ENCODE measurements around the gene DCAKD.

The DCAKD gene

DNA sequence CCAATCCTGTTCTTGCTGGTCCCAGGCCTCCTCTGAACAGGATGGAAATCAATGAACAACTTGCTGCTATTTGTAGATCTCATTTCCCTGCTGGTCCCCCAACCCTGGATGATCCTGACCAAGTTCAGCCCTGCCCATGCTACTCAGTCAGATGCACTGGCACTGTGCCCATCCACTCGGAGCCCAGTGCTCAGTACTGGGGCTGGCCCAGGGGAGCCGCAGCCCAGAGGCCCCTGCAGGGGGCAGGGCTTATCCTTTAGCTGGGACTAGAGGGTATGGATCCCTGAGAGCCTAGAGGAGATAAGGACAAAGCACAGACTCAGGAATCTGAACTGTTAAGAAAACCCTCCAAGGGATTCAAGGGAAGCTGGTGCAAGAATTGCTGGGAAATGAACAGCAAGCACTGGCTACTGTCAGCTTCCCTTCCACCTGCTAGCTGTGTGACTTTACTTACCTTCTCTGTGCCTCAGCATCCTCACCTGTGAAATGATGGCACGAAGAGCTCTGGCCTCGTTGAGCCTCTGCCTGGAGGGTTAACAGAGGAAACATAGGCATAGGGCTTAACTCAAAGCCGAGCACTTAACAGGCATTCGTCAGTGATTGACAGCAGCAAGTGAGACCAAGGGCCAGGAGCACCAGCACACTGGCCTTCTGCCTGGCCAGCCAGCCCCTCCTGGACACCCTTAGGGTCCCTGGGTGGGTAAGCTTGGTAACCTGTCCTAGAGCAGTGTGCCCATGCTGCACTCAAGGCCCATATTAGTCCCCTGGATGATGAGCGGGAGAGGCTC, 53.5 kb downstream of the DCAKD start:
- no peak overlapping the region for H3K4me3 ChIP-seq (ENCODE audit: low read depth, low read length)
- no peak for TF ChIP-seq CTCF (IDR thresholded peaks at IDR 0.05; ENCODE audit: low read depth, low read length)

DNA sequence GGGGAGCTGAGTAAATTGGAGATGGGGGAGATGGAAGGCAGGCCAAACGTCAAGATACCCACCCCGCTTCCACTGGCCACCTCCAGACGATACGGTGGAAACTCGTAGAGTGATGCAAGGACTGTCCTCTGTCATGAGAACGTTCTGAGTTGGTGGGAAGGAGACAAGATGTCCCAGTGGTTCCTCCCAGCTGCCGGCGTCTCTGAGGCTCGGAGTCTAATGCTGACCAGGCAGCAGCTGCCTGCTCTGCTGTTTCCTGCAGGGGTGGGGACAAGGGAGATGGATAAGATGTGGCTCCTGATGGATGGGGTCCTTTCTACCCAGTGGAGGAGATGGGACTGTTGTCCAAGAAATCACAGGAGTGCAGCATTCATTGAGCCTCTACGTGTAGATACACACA, 55.1 kb downstream of the DCAKD start:
- TF ChIP-seq CTCF (IDR thresholded peaks at IDR 0.05; ENCODE audit: low read depth, low read length) = no peak

DNA sequence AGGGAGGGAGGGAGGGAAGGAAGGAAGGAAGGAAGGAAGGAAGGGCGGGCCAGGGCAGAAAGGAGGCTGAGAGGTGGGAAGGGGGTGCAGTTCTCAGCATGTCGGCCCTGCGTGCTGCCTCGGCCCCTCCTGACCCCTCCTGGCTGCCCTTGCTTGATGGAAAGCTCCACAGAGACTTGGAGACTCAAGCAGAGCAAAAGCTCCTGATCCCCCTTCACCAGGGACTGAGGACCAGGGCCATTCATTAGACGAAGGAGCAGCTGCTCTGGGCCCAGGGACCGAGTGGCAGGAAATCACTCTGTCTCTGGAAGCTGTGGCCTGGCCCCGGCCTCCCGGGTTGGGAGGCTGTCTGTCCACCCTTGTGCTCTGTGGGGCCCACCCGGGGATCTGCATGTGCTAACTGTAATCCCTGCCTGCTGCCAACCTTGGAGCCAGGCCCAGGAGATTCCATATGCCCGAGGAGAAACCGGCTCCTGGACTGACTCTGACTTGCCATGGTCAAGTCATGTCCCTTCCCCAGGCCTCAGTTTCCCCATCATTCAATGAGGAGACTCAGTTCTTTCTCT, 55.9 kb downstream of the DCAKD start:
- no peak overlapping the region for H3K4me3 ChIP-seq (ENCODE audit: low read depth, low read length)
- no peak for TF ChIP-seq CTCF (IDR thresholded peaks at IDR 0.05; ENCODE audit: low read depth, low read length)

More for the DNA sequence above, 55.1 kb downstream of the DCAKD start:
- no peak overlapping the region for H3K4me3 ChIP-seq (ENCODE audit: low read depth, low read length)

DNA sequence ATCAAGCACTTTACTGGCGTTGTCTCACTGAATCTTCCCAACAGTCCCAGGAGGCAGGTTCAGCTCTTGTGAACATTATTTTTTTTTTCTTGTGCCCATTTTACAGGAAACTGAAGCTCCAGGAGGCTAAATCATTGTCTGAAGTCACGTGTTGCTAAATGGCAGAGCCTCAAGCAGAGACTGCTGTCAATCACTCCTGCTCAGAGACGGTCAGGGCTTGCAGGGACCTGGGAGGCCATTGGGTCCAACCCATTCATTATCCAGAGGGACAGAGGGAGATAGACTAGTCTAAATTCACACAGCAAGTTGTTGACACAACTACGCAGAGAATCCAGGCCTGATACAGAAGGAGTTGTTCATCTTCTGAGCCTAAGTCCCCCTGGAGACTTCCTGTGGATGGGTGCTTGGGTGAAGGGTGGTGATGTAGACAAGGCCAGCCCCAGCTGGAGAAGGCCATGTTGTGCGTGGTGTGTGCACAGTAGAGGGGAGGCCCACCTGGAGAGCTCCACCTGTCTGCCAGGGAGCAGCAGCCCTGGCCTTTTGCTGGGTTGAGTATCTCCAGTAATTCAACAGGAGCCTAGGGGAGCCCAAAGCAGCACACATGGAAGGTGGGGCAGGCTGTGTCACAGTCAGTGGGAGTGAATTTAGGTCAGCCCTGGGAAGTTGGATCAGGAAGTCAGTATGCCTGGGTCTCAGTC, 59.0 kb downstream of the DCAKD start:
- TF ChIP-seq CTCF (IDR thresholded peaks at IDR 0.05; ENCODE audit: low read depth, low read length) = no peak
- H3K4me3 ChIP-seq (ENCODE audit: low read depth, low read length) = no peak overlapping the region

DNA sequence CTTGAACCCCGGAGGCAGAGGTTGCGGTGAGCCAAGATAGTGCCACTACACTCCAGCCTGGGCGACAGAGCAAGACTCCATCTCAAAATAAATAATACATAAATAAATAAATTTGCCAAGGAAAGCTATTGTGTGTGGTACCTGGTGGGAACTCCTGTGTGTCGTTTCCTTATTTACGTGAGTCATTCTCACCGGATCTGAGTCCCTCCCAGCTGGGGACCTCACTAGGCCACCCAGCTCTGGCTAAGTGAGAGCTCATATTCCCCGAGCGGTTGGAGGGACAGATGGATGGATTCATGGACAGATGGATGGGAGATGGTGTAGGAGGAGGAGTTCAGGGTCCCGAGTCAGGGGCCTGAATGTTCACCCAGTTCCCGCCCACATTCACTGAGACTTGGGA, 60.4 kb downstream of the DCAKD start:
- no peak for TF ChIP-seq CTCF (IDR thresholded peaks at IDR 0.05; ENCODE audit: low read depth, low read length)
- no peak overlapping the region for H3K4me3 ChIP-seq (ENCODE audit: low read depth, low read length)

GRCh38 chr17:44989552-44990138, 61.8 kb downstream of the DCAKD start:
- TF ChIP-seq CTCF (IDR thresholded peaks at IDR 0.05; ENCODE audit: low read depth, low read length) = no peak

More at GRCh38 chr17:44989552-44990138, 61.8 kb downstream of the DCAKD start:
- no peak overlapping the region for H3K4me3 ChIP-seq (ENCODE audit: low read depth, low read length)
